CD4-positive, alpha-beta T cell treated with Interleukin-21 for 1 hour (primary cell): Measurements from ENCODE around the gene IGFBP5.

Experiments
- DNase-seq: peaks from one replicate; pipeline ENCODE4 v3.0.0-alpha.2; 2020

IGFBP5 gene

GRCh38 chr2:216636551-216637450 lies 58.5 kb downstream of the IGFBP5 start:
- DNase-seq: no peak

DNA sequence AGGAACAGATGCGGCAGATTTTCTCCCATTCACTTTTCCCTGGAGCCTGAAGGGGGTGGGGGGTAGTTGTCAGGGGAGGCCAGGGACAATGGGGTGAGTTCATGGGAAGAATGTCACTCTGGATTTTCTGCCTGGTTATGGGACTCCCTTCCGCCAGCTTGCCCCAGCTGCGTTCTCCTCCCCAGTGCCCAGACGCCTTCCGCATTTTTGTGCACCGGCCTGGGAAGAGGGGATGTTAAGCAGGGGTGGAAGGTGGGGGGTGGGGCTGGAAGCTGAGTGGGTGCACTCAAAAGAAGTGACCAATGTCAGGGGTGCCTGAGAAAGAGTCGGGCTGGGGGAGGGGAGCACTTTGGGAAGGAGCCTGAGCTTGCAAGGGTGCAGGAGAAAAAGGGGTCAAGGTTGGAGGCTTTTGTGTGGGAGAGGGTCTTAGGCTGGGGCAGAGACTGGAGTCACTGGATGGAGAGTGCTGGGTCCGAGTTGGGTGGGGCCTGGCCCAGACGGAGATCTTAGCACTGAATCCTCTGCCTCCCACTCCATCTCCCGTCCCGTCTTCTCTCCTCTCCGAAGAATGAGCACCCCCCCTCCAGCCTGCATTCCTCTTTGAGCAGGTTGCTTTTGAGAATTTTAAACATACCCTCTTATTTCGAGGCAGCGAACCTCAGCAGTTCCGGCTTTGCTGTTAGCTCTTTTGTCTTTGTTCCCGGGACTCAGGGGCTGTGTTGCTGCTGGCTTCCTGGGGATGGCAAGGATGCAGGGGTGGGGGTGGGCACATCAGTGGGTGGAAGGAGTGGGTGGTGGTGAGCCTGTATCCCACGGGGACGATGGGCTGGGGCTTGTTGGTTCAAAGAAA lies 59.4 kb downstream of the IGFBP5 start:
- DNase-seq: no peak

GRCh38 chr2:216635171-216635570 lies 60.2 kb downstream of the IGFBP5 start:
- DNase-seq: no peak

GRCh38 chr2:216634370-216635148 lies 60.8 kb downstream of the IGFBP5 start:
- no peak for DNase-seq

GRCh38 chr2:216633616-216634369 lies 61.6 kb downstream of the IGFBP5 start:
- no peak for DNase-seq

- no peak for DNase-seq
These were observed 62.3 kb downstream of the IGFBP5 start, which contains the start of gene IGFBP2 for GRCh38 chr2:216632952-216633615. Gene IGFBP2 (plus strand): TSS chr2:216633420. CDS start chr2:216633524, 104 bp downstream.

DNA sequence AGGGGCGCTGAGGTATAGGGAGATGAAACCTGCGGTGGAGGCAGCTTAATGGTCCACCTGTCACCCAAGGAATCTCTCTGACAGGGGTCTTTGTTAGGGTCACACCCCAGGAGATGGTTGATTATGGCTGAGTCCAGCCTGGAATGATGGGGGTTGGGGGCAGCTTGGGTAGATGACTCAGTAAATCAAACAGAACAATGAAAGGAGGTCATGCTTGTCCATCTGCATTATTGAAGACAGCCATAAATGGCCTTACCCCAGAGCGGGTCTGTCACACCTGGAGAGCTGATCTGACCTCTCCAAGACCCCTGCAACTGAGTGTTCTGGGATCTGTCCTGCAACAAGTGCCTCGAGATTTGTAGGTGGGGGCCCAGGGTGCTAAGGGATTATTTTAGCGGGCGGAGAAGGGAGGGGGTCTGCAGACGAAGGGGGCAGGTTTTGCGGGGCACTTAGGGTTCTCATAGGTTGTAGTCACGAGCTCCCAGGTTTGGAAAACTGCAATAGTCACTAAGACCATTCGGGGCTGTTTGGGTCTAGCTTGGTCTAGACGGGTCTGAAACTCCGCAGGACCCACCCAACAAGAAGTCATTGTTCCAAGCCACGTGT lies 62.9 kb downstream of the IGFBP5 start:
- no peak for DNase-seq

GRCh38 chr2:216629784-216630183 lies 65.6 kb downstream of the IGFBP5 start:
- DNase-seq: no peak

- no peak for DNase-seq
These were observed 68.5 kb downstream of the IGFBP5 start for GRCh38 chr2:216626875-216627245.

DNA sequence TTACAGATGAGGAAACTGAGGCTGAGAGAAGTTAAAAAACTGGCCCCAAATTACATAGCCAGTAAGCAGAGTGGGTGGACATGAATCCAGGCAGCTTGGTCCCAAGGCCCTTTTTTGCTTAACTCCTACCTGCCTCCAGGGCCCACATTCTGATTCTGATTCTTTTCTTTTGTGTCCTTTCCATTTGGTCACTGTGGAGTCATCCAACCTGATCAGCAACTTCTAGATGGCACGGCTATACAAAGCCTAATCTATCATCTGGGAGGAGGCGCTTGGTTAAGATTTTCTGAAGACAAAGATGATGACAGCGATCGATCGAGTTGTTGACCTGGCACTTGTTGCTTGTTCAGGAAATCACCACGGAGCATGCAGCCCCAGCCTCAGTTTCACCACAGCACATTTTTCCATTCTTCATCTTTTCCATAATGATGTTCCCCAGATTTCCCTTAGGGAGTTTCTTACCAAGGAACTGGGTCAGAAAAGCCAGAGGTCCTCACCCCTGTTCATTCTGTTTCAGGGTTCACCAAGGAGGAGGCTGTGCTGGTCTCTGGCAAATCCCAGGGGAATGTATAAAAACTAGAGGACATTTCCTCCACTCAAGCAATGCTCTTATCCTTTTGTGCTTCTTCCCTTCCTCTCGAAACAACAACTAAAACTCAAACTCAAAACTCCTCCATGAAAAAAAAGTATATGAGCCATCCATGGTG lies 69.0 kb downstream of the IGFBP5 start:
- DNase-seq: no peak

- DNase-seq: no peak
These were observed 71.1 kb downstream of the IGFBP5 start for GRCh38 chr2:216624251-216624650.

DNA sequence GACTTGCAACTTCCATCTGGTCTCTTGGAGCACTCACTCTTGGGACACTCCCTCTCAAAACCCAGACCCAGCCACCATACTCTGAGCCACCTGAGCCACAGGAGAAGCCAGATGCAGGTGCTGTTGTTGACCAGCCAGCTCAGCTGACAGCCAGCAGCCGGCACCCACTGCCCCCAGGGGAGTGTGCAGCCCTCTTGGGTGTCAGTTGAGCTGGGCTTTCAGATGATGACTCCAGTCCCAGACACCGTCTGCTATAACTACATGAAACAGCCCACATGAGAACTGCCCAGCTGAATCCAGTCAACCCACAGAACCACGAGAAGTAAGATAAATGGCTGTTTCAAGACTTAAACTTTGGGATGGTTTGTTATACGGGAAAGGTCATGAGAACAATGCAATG lies 72.8 kb downstream of the IGFBP5 start:
- DNase-seq: no peak
